ENCODE results near the gene PIGU. TPM values are rescaled to one million over a fixed set of nuclear protein-coding genes. Genes with fewer than 3 reads are reported as not detected.

The PIGU gene
- total and polyA plus RNA-seq, 8 donors: 4.1 to 20.4 (median 7.9) TPM

- 50 to 63% methylated on average over 19 of the region's 19 CpGs for WGBS, 2 donors
- FAIRE-seq (no peak), ATAC-seq (peak in 3 of 4 donors; percentile 52 to 59 (median 53)), DNase-seq (no peak)
- Histone ChIP-seq H3K36me3 (peaks cover 0 to 22% (median 0%) of the 10 kb centered on the region in 3 donors), H3K4me3 (no peak overlapping the region), H3K27ac (no peak overlapping the region), H3K27me3 (no peaks in the 10 kb centered on the region), H3K9me3 (no peaks in the 10 kb centered on the region), H3K4me1 (no peaks in the 10 kb centered on the region)
- intact Hi-C loops (cut with DNase I): loop anchor here in 1 of 3 donors (10.0 kb wide), 1 partner anchor 161 kb away; the partner anchor contains the start of gene TP53INP2
- TF ChIP-seq, protein P1, sequence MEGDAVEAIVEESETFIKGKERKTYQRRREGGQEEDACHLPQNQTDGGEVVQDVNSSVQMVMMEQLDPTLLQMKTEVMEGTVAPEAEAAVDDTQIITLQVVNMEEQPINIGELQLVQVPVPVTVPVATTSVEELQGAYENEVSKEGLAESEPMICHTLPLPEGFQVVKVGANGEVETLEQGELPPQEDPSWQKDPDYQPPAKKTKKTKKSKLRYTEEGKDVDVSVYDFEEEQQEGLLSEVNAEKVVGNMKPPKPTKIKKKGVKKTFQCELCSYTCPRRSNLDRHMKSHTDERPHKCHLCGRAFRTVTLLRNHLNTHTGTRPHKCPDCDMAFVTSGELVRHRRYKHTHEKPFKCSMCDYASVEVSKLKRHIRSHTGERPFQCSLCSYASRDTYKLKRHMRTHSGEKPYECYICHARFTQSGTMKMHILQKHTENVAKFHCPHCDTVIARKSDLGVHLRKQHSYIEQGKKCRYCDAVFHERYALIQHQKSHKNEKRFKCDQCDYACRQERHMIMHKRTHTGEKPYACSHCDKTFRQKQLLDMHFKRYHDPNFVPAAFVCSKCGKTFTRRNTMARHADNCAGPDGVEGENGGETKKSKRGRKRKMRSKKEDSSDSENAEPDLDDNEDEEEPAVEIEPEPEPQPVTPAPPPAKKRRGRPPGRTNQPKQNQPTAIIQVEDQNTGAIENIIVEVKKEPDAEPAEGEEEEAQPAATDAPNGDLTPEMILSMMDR (IDR thresholded peaks at IDR 0.05): no peak
Observed at GRCh38 chr20:34544109-34544796, 132.6 kb downstream of the PIGU start.

DNA sequence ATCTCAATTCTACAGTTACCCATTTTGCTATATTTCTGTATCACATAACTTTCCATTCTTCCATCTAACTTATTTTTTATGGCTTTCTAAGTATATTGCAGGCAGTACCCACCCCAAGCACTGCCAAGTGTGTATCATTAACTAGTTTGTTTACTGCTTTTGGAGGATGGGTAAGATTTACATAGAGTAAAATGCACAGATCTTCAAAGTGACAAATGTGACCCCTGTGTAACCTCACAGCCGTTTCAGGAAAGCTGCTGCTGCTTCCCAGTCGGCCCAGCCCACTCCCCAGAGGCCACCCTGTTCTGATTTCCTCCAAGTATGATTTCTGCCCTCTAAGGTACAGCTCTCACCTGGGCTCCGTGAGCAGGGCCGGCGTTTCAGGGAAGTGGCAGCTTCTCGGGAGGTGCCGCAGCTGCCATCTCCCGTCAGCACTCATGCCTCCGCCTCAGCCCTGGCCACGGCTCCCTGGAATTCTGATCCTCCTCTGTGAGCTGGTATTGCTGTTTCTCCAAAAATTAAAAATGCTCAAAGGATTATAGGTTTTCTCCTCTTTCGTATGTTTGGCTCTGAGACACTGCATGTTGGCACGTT, 133.3 kb downstream of the PIGU start:
- no peaks in the 10 kb centered on the region for H3K4me1 ChIP-seq
- no peak overlapping the region for H3K27ac ChIP-seq
- H3K27me3 ChIP-seq: no peaks in the 10 kb centered on the region
- DNase-seq: no peak
- H3K9me3 ChIP-seq: no peaks in the 10 kb centered on the region
- no peak for ATAC-seq
- H3K36me3 ChIP-seq: peaks cover 0 to 22% (median 0%) of the 10 kb centered on the region in 3 donors
- WGBS, 2 donors: 79 to 81% methylated on average over 12 of the region's 12 CpGs
- TF ChIP-seq, protein P1 (IDR thresholded peaks at IDR 0.05): no peak
- intact Hi-C loops (cut with DNase I): loop anchor here in 1 of 3 donors (10.0 kb wide), 1 partner anchor 161 kb away; the partner anchor contains the start of gene TP53INP2
- no peak overlapping the region for H3K4me3 ChIP-seq
- FAIRE-seq: no peak

DNA sequence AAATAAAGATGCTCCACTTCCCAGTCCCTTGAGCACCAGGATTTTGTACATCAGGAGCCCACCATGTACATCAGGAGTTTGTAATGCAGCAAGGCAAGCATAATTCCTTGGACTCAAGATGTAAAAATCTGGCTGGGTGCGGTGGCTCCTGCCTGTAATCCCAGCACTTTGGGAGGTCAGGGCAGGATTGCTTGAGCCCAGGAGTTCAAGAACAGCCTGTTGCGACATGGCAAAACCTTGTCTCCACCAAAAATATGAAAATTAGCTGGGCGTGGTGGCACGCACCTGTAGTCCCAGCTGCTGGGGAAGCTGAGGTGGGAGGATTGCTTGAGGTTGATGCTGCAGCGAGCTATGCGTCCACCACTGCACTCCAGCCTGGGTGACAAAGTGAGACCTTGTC, 134.5 kb downstream of the PIGU start:
- Histone ChIP-seq H3K9me3 (no peaks in the 10 kb centered on the region), H3K27ac (no peak overlapping the region), H3K27me3 (no peaks in the 10 kb centered on the region), H3K4me3 (no peak overlapping the region), H3K36me3 (peaks cover 0 to 22% (median 0%) of the 10 kb centered on the region in 3 donors), H3K4me1 (no peaks in the 10 kb centered on the region)
- TF ChIP-seq, protein P1 (IDR thresholded peaks at IDR 0.05): no peak
- ATAC-seq: no peak
- no peak for FAIRE-seq
- DNase-seq: no peak
- WGBS, 2 donors: 95 to 99% methylated on average over 6 of the region's 6 CpGs
- intact Hi-C loops (cut with DNase I): loop anchor here in 1 of 3 donors (10.0 kb wide), 1 partner anchor 162 kb away; the partner anchor contains the start of gene TP53INP2

DNA sequence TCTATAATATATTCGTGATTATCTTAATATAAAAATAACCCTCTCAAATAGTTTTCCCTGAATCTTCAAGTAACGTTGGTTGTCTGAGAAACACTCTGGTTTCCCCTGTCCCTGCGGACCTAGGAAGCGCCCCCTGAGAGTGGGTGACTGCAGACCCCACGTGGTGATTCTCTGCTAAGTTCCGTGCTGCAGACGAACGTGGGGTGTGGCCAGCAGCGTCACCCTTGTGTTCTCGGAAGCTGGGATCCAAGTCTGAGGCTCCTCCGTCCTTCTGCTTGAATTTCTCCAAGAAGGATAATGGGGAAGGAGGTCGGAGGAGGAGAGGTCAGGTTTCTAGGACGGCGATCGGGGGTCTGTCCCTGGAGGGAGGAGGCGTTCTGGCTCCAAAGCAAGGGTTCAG, 135.0 kb downstream of the PIGU start:
- Histone ChIP-seq H3K36me3 (peaks cover 0 to 24% (median 0%) of the 10 kb centered on the region in 3 donors), H3K27ac (no peak overlapping the region), H3K27me3 (no peaks in the 10 kb centered on the region), H3K9me3 (no peaks in the 10 kb centered on the region), H3K4me3 (no peak overlapping the region), H3K4me1 (no peaks in the 10 kb centered on the region)
- ATAC-seq (no peak), FAIRE-seq (no peak), DNase-seq (no peak)
- 85 to 87% methylated on average over 16 of the region's 16 CpGs for WGBS, 2 donors
- TF ChIP-seq, protein P1 (IDR thresholded peaks at IDR 0.05): no peak
- intact Hi-C loops (cut with DNase I): loop anchor here in 1 of 3 donors (10.0 kb wide), 1 partner anchor 163 kb away; the partner anchor contains the start of gene TP53INP2

Measured in pancreas (tissue), 10 donors.